Tibial nerve (tissue), 4 donors: ENCODE data around the gene IQGAP2.

Experiments
- CTCF ChIP-seq, 5 experiments: fragments of 200-600 bp in 3 of 5; fragments of 450-650 bp in 2 of 5; sonication (generic) in 3 of 5; IDR thresholded peaks; one replicate each; pipeline ENCODE4 v1.5.1; 2016 to 2019; ENCODE audit warnings: antibody characterized with exemption in 5 of 5, mild to moderate bottlenecking in 3 of 5, moderate library complexity in 2 of 5
- EP300 ChIP-seq, 2 donors: sonication (generic); formaldehyde crosslinking; IDR thresholded peaks; one replicate each; pipeline ENCODE4 v1.6.1; 2017; ENCODE audit warnings: antibody characterized with exemption in 2 of 2, mild to moderate bottlenecking in 1 of 2
- POLR2A ChIP-seq, 2 donors: fragments of 450-650 bp; IDR thresholded peaks; one replicate each; pipeline ENCODE4 v1.6.1; 2017; ENCODE audit warnings: antibody characterized with exemption in 2 of 2, mild to moderate bottlenecking in 2 of 2, moderate library complexity in 2 of 2

GRCh38 chr5:76703707-76704106 is 300.6 kb downstream of the IQGAP2 start:
- TF ChIP-seq CTCF (IDR thresholded peaks at IDR 0.05) (no peak), POLR2A (IDR thresholded peaks at IDR 0.05) (no peak), EP300 (IDR thresholded peaks at IDR 0.05) (no peak)
